Testis (tissue), 3 donors: ENCODE results near the gene TUBA4B. TPM values are rescaled to one million over a fixed set of nuclear protein-coding genes. Genes with fewer than 3 reads are reported as not detected.

Experiments
- DNase-seq: peaks from one replicate; pipeline ENCODE4 v3.0.0-alpha.2; 2019
- H3K27ac ChIP-seq, 2 donors: fragments of 200-600 bp; sonication (generic); one replicate each; pipeline ENCODE4 v1.5.1; 2019
- H3K27me3 ChIP-seq: fragments of 200-600 bp; sonication (generic); one replicate; pipeline ENCODE4 v1.5.1; 2019
- H3K36me3 ChIP-seq: fragments of 200-600 bp; sonication (generic); one replicate; pipeline ENCODE4 v1.5.1; 2017; ENCODE audit warnings: low read depth; ENCODE audit errors: missing control alignments
- H3K4me1 ChIP-seq: fragments of 200-600 bp; sonication (generic); one replicate; pipeline ENCODE4 v1.5.1; 2019
- H3K4me3 ChIP-seq, 2 donors: fragments of 200-600 bp; sonication (generic); one replicate each; pipeline ENCODE4 v1.5.1; 2017 to 2019
- H3K9me3 ChIP-seq: fragments of 200-600 bp; sonication (generic); one replicate; pipeline ENCODE4 v1.5.1; 2017
- POLR2A ChIP-seq: fragments of 450-650 bp; IDR thresholded peaks from one replicate; pipeline ENCODE4 v1.6.1; 2017; ENCODE audit warnings: antibody characterized with exemption, mild to moderate bottlenecking, moderate library complexity
- WGBS, 2 donors: methylation state at CpG; one replicate each; pipeline ENCODE4 v1.1.5; 2018; 5-methylcytosine and 5-hydroxymethylcytosine counted together
- intact Hi-C: fragments of 100-400 bp; cut with DNase I; formaldehyde crosslinking; loops from one replicate; pipeline ENCODE4 v1.15.1; 2023; ENCODE audit warnings: low total_unique reads
- polyA plus RNA-seq: library from polyadenylated mRNA; stranded (reverse); fragments of 350-450 nt; fragmentation: Illumina TruSeq; extraction: RNeasy Lipid Tissue Mini Kit (QIAGEN cat#74804); gene quantifications from one replicate; pipeline ENCODE4 v1.2.3, GENCODE V29; 2014; ENCODE audit warnings: low read depth, low replicate concordance; ENCODE audit not compliant: insufficient read depth
- total RNA-seq, 2 donors: library from RNA; depleted of rRNA; stranded (reverse); fragments of >200 nt; gene quantifications; one replicate each; pipeline ENCODE4 v1.2.3, GENCODE V29; 2016
- TF ChIP-seq, protein P1 (sequence below), 3 experiments: fragments of 450-650 bp in 2 of 3; fragments of 200-600 bp in 1 of 3; sonication (generic) in 1 of 3; IDR thresholded peaks; one replicate each; pipeline ENCODE4 v1.5.1; 2016 to 2019; ENCODE audit warnings: antibody characterized with exemption in 3 of 3, mild to moderate bottlenecking in 2 of 3, moderate library complexity in 1 of 3

Gene TUBA4B
- total and polyA plus RNA-seq, 3 donors from 2014 or later, result 0.25 to 1.6 TPM; not detected in 1

DNA sequence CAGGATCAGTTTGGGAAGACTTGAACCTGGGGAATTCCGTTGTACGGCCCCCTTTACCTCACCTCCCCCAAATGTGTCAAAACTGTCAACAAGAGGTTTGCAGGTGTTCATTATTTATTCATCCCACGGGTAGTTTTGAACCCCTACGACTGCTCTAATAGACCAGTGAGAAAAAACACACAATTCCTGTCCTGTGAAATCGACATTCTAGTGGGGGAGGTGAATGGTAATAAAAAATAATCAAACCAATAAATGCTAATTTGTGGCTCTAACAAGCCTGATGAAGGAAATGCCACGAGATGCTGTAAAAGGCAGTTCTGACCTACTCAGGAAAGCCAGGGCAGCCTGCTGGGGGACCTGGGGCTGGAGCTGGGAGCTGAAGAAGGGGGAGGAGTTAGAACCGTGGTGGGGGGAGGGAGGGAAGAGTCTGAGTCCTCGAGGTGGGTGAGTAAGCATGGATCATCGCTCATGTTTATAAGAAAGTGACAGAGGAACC lies 25.7 kb downstream of the TUBA4B start:
- H3K27ac ChIP-seq, result peak overlapping the region; percentile 99 to 100
- TF ChIP-seq POLR2A, result no peak
- TF ChIP-seq, protein P1, sequence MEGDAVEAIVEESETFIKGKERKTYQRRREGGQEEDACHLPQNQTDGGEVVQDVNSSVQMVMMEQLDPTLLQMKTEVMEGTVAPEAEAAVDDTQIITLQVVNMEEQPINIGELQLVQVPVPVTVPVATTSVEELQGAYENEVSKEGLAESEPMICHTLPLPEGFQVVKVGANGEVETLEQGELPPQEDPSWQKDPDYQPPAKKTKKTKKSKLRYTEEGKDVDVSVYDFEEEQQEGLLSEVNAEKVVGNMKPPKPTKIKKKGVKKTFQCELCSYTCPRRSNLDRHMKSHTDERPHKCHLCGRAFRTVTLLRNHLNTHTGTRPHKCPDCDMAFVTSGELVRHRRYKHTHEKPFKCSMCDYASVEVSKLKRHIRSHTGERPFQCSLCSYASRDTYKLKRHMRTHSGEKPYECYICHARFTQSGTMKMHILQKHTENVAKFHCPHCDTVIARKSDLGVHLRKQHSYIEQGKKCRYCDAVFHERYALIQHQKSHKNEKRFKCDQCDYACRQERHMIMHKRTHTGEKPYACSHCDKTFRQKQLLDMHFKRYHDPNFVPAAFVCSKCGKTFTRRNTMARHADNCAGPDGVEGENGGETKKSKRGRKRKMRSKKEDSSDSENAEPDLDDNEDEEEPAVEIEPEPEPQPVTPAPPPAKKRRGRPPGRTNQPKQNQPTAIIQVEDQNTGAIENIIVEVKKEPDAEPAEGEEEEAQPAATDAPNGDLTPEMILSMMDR (IDR thresholded peaks at IDR 0.05), result no peak
- H3K9me3 ChIP-seq, result no peaks in the 10 kb centered on the region
- DNase-seq, result no peak
- intact Hi-C loops, result no loop called here
- H3K36me3 ChIP-seq, result no peaks in the 10 kb centered on the region
- H3K4me3 ChIP-seq, result peak overlapping the region; percentile 87 to 91
- H3K4me1 ChIP-seq, result peaks cover 29% of the 10 kb centered on the region
- no peaks in the 10 kb centered on the region for H3K27me3 ChIP-seq
- 10% methylated on average over 9 of the region's 9 CpGs for WGBS, 2 donors

- H3K27ac ChIP-seq, result peak within 1 kb of the TSS; percentile 99 to 100
- no peaks in the 10 kb centered on the region for H3K27me3 ChIP-seq
- H3K36me3 ChIP-seq, result no peaks in the 10 kb centered on the region
- H3K4me1 ChIP-seq, result peaks cover 25% of the 10 kb centered on the region
- TF ChIP-seq, protein P1 (IDR thresholded peaks at IDR 0.05), result no peak
- peak; percentile 29 for TF ChIP-seq POLR2A
- intact Hi-C loops, result no loop called here
- H3K9me3 ChIP-seq, result no peaks in the 10 kb centered on the region
- WGBS, 2 donors, result 1% methylated on average over 13 to 65 of the region's 65 CpGs
- peak within 1 kb of the TSS; percentile 87 to 91 for H3K4me3 ChIP-seq
- peak; percentile 98 for DNase-seq
Observed at GRCh38 chr2:219279151-219279915, 26.3 kb downstream of the TUBA4B start, which contains the start of gene DNAJB2. DNAJB2 (plus strand) TSS chr2:219279366; CDS start chr2:219279834, 468 bp downstream.

- Histone ChIP-seq H3K36me3 (no peaks in the 10 kb centered on the region), H3K4me3 (peak overlapping the region; percentile 87 to 91), H3K9me3 (no peaks in the 10 kb centered on the region), H3K4me1 (peaks cover 24% of the 10 kb centered on the region), H3K27ac (peak overlapping the region; percentile 99 to 100), H3K27me3 (no peaks in the 10 kb centered on the region)
- DNase-seq, result no peak
- intact Hi-C loops, result no loop called here
- TF ChIP-seq, protein P1 (IDR thresholded peaks at IDR 0.05), result no peak
- TF ChIP-seq POLR2A, result no peak
- 34 to 37% methylated on average over 11 to 12 of the region's 12 CpGs for WGBS, 2 donors
Observed at GRCh38 chr2:219279916-219280516, 27.0 kb downstream of the TUBA4B start.

GRCh38 chr2:219280651-219281050 lies 27.6 kb downstream of the TUBA4B start:
- intact Hi-C loops, result no loop called here
- no peaks in the 10 kb centered on the region for H3K9me3 ChIP-seq
- WGBS, 2 donors, result 96 to 100% methylated on average over 4 of the region's 4 CpGs
- DNase-seq, result no peak
- peak overlapping the region; percentile 99 to 100 for H3K27ac ChIP-seq
- no peaks in the 10 kb centered on the region for H3K27me3 ChIP-seq
- H3K36me3 ChIP-seq, result no peaks in the 10 kb centered on the region
- peaks cover 28% of the 10 kb centered on the region for H3K4me1 ChIP-seq
- no peak for TF ChIP-seq POLR2A
- TF ChIP-seq, protein P1 (IDR thresholded peaks at IDR 0.05), result no peak
- H3K4me3 ChIP-seq, result no peak overlapping the region
